Prostate gland (tissue), 2 donors: ENCODE measurements around the gene HDGFL3. TPM values are rescaled to one million over a fixed set of nuclear protein-coding genes. Genes with fewer than 3 reads are reported as not detected.
"Not testable (repeated sequence)": the region's sequence is repeated elsewhere in the genome, so short reads cannot be mapped to it uniquely, and the experiment has no call there.

ENCODE experiments used
- DNase-seq: peaks from one replicate; pipeline ENCODE4 v3.0.0-alpha.2; 2019; ENCODE audit warnings: low spot score
- H3K27ac ChIP-seq, 2 donors: fragments of 200-600 bp; sonication (generic); 2 replicates each; pipeline ENCODE4 v1.5.1; 2017 to 2019
- H3K27me3 ChIP-seq: fragments of 200-600 bp; sonication (generic); replicated peaks from 2 replicates; pipeline ENCODE4 v1.5.1; 2019; ENCODE audit not compliant: insufficient read depth
- H3K36me3 ChIP-seq, 2 donors: fragments of 200-600 bp; sonication (generic); 1 replicate in 1 of 2; 2 replicates in 1 of 2; pipeline versions ENCODE4 v1.5.1 to v1.8.1; 2017 to 2019
- H3K4me1 ChIP-seq: fragments of 200-600 bp; sonication (generic); replicated peaks from 2 replicates; pipeline ENCODE4 v1.5.1; 2019
- H3K4me3 ChIP-seq, 2 donors: fragments of 200-600 bp; sonication (generic); 2 replicates each; pipeline ENCODE4 v1.5.1; 2017 to 2019
- H3K9me3 ChIP-seq: fragments of 200-600 bp; sonication (generic); 2 replicates; pipeline ENCODE4 v1.5.1; 2017
- POLR2A ChIP-seq: fragments of 450-650 bp; IDR thresholded peaks from one replicate; pipeline ENCODE4 v1.6.1; 2016; ENCODE audit warnings: antibody characterized with exemption, mild to moderate bottlenecking
- POLR2AphosphoS5 ChIP-seq: sonication (generic); formaldehyde crosslinking; IDR thresholded peaks from one replicate; pipeline ENCODE4 v1.6.1; 2017; ENCODE audit warnings: antibody characterized with exemption
- WGBS: methylation state at CpG from one replicate; pipeline ENCODE4 v1.1.5; 2018; 5-methylcytosine and 5-hydroxymethylcytosine counted together
- intact Hi-C: fragments of 100-400 bp; cut with DNase I; formaldehyde crosslinking; loops from one replicate; pipeline ENCODE4 v1.14.2; 2022
- total RNA-seq, 2 donors: library from RNA; depleted of rRNA; stranded (reverse); fragments of >200 nt; gene quantifications; one replicate each; pipeline ENCODE4 v1.1.0, GENCODE V29; 2016
- TF ChIP-seq, protein P1 (sequence below), 4 experiments: fragments of 200-600 bp in 2 of 4; fragments of 450-650 bp in 2 of 4; sonication (generic) in 2 of 4; IDR thresholded peaks; 1 replicate in 3 of 4; 2 replicates in 1 of 4; pipeline ENCODE4 v1.5.1; 2016 to 2019; ENCODE audit warnings: antibody characterized with exemption in 4 of 4, mild to moderate bottlenecking in 2 of 4, moderate library complexity in 2 of 4

HDGFL3 gene
- total RNA-seq, 2 donors from 2014 or later, result 19.4 to 55.4 TPM

GRCh38 chr15:83243634-83244033, 36.0 kb upstream of the HDGFL3 start:
- H3K4me3 ChIP-seq, result no peak overlapping the region
- H3K4me1 ChIP-seq, result no peaks in the 10 kb centered on the region
- DNase-seq, result no peak
- H3K27me3 ChIP-seq, result no peaks in the 10 kb centered on the region
- intact Hi-C loops, result loop anchor here (10.0 kb wide), 1 partner anchor 191 kb away; no protein-coding TSS in a partner anchor
- no peaks in the 10 kb centered on the region for H3K36me3 ChIP-seq
- H3K9me3 ChIP-seq, result no peaks in the 10 kb centered on the region
- H3K27ac ChIP-seq, result no peak overlapping the region
- TF ChIP-seq, protein P1, sequence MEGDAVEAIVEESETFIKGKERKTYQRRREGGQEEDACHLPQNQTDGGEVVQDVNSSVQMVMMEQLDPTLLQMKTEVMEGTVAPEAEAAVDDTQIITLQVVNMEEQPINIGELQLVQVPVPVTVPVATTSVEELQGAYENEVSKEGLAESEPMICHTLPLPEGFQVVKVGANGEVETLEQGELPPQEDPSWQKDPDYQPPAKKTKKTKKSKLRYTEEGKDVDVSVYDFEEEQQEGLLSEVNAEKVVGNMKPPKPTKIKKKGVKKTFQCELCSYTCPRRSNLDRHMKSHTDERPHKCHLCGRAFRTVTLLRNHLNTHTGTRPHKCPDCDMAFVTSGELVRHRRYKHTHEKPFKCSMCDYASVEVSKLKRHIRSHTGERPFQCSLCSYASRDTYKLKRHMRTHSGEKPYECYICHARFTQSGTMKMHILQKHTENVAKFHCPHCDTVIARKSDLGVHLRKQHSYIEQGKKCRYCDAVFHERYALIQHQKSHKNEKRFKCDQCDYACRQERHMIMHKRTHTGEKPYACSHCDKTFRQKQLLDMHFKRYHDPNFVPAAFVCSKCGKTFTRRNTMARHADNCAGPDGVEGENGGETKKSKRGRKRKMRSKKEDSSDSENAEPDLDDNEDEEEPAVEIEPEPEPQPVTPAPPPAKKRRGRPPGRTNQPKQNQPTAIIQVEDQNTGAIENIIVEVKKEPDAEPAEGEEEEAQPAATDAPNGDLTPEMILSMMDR (IDR thresholded peaks at IDR 0.05), result no peak
- TF ChIP-seq POLR2A, result no peak
- TF ChIP-seq POLR2AphosphoS5, result no peak
- WGBS, result 80% methylated on average over 8 of the region's 8 CpGs

DNA sequence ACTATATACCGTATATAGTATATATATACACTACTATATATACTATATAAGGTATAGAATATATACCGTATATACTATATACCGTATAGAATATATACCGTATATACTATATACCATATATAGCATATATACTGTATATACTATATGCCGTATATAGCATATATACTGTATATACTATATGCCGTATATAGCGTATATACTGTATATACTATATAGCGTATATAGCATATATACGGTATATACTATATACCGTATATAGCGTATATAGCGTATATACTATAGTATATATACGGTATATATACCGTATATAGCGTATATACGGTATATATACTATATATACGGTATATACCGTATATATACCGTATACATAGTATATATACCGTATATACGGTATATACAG, 22.6 kb upstream of the HDGFL3 start:
- intact Hi-C loops, result no loop called here
- H3K27me3 ChIP-seq, result no peaks in the 10 kb centered on the region
- no peak overlapping the region for H3K27ac ChIP-seq
- H3K9me3 ChIP-seq, result no peaks in the 10 kb centered on the region
- no peaks in the 10 kb centered on the region for H3K36me3 ChIP-seq
- no peak for DNase-seq
- H3K4me1 ChIP-seq, result no peaks in the 10 kb centered on the region
- no peak for TF ChIP-seq POLR2AphosphoS5
- TF ChIP-seq, protein P1 (IDR thresholded peaks at IDR 0.05), result no peak
- no peak for TF ChIP-seq POLR2A
- H3K4me3 ChIP-seq, result no peak overlapping the region
- WGBS, result 94% methylated on average over 21 of the region's 21 CpGs

DNA sequence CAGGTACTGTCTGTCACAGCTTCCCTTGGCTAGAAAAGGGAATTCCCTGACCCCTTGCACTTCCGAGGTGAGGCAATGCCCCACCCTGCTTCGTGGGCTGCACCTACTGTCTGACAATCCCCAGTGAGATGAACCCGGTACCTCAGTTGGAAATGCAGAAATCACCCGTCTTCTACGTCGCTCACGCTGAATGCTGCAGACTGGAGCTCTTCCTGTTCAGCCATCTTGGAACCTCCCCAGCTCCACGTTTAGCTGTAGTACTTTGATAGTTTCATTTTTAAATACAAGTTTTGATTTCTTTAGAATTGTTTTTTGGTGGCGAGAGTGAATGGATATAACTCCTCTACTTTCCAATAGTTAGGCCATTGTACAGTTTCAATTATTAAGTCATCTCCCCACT, 17.8 kb upstream of the HDGFL3 start:
- TF ChIP-seq POLR2A (no peak), POLR2AphosphoS5 (no peak)
- TF ChIP-seq, protein P1 (IDR thresholded peaks at IDR 0.05), result no peak
- no peak for DNase-seq
- Histone ChIP-seq H3K9me3 (no peaks in the 10 kb centered on the region), H3K36me3 (no peaks in the 10 kb centered on the region), H3K27me3 (no peaks in the 10 kb centered on the region), H3K4me3 (no peak overlapping the region), H3K4me1 (no peaks in the 10 kb centered on the region), H3K27ac (no peak overlapping the region)
- 91% methylated on average over 9 of the region's 9 CpGs for WGBS
- intact Hi-C loops, result no loop called here

DNA sequence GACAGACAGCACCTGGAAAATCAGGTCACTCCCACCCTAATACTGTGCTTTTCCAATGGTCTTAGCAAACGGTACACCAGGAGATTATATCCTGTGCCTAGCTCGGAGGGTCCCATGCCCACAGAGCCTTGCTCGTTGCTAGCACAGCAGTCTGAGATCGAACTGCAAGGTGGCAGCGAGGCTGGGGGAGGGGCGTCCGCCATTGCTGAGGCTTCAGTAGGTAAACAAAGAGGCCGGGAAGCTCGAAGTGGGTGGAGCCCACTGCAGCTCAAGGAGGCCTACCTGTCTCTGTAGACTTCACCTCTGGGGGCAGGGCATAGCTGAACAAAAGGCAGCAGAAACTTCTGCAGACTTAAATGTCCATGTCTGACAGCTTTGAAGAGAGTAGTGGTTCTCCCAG, 14.2 kb upstream of the HDGFL3 start:
- H3K4me1 ChIP-seq, intact Hi-C loops, H3K4me3 ChIP-seq, H3K36me3 ChIP-seq, H3K9me3 ChIP-seq, H3K27ac ChIP-seq, H3K27me3 ChIP-seq, DNase-seq: not testable (repeated sequence)
- WGBS, result 99% methylated on average over 9 of the region's 9 CpGs

GRCh38 chr15:83219026-83219425, 11.4 kb upstream of the HDGFL3 start:
- no peak for DNase-seq
- no peak overlapping the region for H3K27ac ChIP-seq
- intact Hi-C loops, result no loop called here
- TF ChIP-seq POLR2AphosphoS5 (no peak), POLR2A (no peak)
- TF ChIP-seq, protein P1 (IDR thresholded peaks at IDR 0.05), result no peak
- no peak overlapping the region for H3K4me3 ChIP-seq
- no peaks in the 10 kb centered on the region for H3K4me1 ChIP-seq
- no peaks in the 10 kb centered on the region for H3K27me3 ChIP-seq
- H3K36me3 ChIP-seq, result no peaks in the 10 kb centered on the region
- H3K9me3 ChIP-seq, result no peaks in the 10 kb centered on the region
- WGBS, result 86% methylated on average over 1 of the region's 1 CpG
